ENCODE results near the gene FEN1. TPM values are rescaled to one million over a fixed set of nuclear protein-coding genes. Genes with fewer than 3 reads are reported as not detected.

The FEN1 gene
- total and polyA plus RNA-seq, 2 of the 8 experiments (the other 6 are each of a cell fraction or from before 2014, with no cell fraction given), result 52.6 to 86.1 TPM

DNA sequence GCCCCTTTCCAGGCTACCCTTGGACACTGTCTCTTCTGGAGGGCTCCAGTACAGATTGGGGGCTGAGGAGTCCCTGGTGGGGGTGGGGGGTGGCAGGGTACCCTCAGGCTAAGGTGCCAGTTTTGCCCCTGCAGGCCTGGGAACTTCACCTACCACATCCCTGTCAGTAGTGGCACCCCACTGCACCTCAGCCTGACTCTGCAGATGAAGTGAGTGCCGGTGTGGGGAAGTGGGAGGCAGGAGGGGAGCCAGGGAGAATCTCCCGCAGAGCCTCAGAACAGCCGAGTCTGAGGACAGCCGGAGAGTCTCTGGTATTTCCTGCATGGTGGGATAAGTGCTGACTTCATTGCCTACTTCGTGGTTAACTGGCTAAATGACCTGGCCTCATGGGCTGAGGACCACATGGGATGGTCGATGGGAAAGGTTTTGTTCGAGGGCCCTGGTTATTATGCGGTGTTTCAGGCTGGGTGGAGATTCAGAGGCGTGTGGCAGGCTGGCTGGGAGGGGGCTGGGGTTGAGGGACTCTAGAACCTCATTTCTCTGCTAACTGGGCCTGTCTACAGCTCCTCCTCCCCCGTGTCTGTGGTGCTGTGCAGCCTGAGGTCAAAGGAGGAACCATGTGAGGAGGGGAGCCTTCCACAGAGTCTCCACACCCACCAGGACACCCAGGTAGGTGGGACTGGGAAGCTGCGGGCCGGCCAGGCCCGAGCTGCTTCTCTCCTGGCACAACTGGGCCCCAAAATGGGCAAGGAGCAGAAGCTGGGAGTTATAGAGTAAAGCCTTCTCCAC lies 8.8 kb upstream of the FEN1 start (continued):
- no peak for TF ChIP-seq RAD21 (IDR thresholded peaks at IDR 0.05 in 1 of 2, conservative IDR thresholded peaks at IDR 0.05 in 1 of 2; ENCODE audit: low read depth in 2 of 2, low read length in 2 of 2)
- TF ChIP-seq CEBPB (IDR thresholded peaks at IDR 0.05; ENCODE audit: low read depth, low read length), result no peak
- TF ChIP-seq SP4 (IDR thresholded peaks at IDR 0.05; ENCODE audit: low read length), result no peak
- no peak for TF ChIP-seq EZH2 (IDR thresholded peaks at IDR 0.05; ENCODE audit: low read depth, low read length, severe bottlenecking)
- TF ChIP-seq GTF2F1 (IDR thresholded peaks at IDR 0.05; ENCODE audit: borderline replicate concordance, low read depth, low read length), result no peak
- TF ChIP-seq POU5F1 (IDR thresholded peaks at IDR 0.05; ENCODE audit: low read depth, low read length), result no peak
- no peak for TF ChIP-seq CBX5 (IDR thresholded peaks at IDR 0.05; ENCODE audit: low read depth, low read length)
- no peak for TF ChIP-seq CBX8 (IDR thresholded peaks at IDR 0.05; ENCODE audit: borderline replicate concordance, low read depth, low read length)
- TF ChIP-seq TAF1 (IDR thresholded peaks at IDR 0.05; ENCODE audit: low read depth, low read length), result no peak
